ENCODE data around the gene RGS12.

Gene RGS12

GRCh38 chr4:3338976-3339531 is 46.2 kb downstream of the RGS12 start:
- TF ChIP-seq, protein P1, sequence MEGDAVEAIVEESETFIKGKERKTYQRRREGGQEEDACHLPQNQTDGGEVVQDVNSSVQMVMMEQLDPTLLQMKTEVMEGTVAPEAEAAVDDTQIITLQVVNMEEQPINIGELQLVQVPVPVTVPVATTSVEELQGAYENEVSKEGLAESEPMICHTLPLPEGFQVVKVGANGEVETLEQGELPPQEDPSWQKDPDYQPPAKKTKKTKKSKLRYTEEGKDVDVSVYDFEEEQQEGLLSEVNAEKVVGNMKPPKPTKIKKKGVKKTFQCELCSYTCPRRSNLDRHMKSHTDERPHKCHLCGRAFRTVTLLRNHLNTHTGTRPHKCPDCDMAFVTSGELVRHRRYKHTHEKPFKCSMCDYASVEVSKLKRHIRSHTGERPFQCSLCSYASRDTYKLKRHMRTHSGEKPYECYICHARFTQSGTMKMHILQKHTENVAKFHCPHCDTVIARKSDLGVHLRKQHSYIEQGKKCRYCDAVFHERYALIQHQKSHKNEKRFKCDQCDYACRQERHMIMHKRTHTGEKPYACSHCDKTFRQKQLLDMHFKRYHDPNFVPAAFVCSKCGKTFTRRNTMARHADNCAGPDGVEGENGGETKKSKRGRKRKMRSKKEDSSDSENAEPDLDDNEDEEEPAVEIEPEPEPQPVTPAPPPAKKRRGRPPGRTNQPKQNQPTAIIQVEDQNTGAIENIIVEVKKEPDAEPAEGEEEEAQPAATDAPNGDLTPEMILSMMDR (IDR thresholded peaks at IDR 0.05; ENCODE audit: extremely low read depth, missing control alignments) = no peak
- no peak for DNase-seq (ENCODE audit: low spot score)

DNA sequence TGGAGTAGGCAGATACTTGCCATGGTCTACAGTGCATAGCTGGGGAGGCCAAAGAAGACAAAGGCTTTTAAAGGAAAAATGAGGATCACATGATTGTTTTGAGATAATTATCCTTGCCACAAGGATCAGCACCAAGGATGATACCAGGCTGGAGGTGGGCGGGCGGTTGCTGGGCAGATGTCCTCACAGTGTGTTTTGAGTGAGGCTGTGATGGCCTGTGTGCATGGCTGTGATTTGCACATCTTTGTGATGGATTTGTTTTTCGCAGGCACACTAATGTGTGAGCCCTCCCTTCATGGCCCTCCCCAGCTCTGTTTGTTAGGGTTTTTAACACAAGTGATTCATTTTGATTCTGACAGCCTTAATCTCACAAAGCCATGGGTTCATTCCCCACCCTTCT is 46.8 kb downstream of the RGS12 start:
- no peak for DNase-seq (ENCODE audit: low spot score)
- TF ChIP-seq, protein P1 (IDR thresholded peaks at IDR 0.05; ENCODE audit: extremely low read depth, missing control alignments) = no peak

DNA sequence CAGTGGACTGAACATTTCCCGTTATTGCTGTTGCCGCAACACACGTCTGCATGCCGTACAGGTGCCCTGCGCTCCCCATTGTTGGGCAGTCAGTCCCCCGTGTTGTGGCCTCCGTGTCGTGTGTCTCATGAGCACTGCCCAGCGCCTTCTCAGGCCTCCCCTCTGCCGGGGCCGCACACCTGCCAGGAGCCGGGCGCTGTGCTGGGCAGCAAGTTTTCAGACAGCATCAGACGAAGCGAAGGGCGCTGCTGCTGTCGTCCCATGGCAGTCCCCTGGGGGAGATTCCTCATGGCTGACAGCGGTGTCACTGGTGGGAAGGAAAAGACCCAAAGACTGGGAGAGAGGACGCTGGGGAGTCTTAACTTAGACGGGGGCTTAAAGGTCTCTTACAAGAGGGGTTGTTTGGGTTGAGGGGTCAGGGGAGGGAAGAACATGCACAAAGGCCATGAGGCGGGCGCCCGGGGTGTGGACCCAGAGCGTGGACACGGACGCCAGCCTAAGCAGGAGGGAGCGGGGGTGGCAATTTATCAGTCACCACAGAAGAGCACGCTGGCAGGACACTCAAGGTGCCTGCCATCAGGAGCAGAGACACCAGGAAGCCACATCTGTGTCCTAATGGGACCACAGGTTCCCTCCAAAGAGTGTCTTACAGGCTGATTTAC is 47.3 kb downstream of the RGS12 start:
- no peak for DNase-seq (ENCODE audit: low spot score)
- TF ChIP-seq, protein P1 (IDR thresholded peaks at IDR 0.05; ENCODE audit: extremely low read depth, missing control alignments) = no peak

DNA sequence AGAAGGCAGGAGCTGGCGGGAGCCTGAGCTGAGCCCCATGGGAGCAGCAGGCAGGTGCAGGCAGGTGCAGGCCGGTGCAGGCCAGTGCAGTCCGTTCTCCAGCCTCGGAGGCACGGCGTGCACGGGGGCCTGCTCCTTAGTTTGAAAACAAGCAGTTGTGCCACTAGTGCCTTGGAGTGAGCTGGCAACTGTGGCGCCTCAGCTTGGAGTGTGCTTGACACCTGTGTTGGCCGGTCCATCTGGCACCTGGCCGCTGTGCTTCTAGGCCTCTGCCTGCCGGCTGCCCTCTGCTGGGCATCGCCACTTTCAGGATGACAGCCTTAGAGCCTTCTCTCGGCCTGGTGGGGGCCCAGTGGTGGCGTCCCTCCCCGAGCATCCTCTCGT is 47.9 kb downstream of the RGS12 start:
- DNase-seq (ENCODE audit: low spot score) = no peak
- TF ChIP-seq, protein P1 (IDR thresholded peaks at IDR 0.05; ENCODE audit: extremely low read depth, missing control alignments) = no peak

DNA sequence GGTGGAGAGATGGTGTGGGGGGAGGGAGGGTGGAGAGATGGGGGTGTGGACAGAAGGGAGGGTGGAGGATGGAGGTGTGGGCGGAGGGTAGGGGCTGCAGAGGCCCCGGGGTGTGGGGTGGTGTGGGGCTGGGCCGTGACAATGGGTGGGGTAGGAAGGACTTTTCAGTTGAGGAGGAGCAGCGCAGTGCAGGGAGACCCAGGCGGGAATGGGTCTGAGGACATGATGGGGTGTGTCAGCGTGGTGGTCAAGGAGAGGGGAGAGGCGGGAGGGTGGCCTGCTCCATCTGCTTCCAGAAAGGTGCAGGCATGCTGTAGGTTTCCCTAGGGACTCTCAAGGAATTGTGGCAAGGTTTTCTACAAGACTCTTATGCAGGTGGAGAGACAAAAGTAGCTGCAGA is 48.9 kb downstream of the RGS12 start:
- DNase-seq (ENCODE audit: low spot score) = no peak
- TF ChIP-seq, protein P1 (IDR thresholded peaks at IDR 0.05; ENCODE audit: extremely low read depth, missing control alignments) = no peak

GRCh38 chr4:3342182-3342854 is 49.5 kb downstream of the RGS12 start:
- DNase-seq (ENCODE audit: low spot score) = no peak
- TF ChIP-seq, protein P1 (IDR thresholded peaks at IDR 0.05; ENCODE audit: extremely low read depth, missing control alignments) = no peak
